HG03097 (cell line): ENCODE measurements around the gene FLCN.
"Not testable (repeated sequence)": the region's sequence is repeated elsewhere in the genome, so short reads cannot be mapped to it uniquely, and the experiment has no call there.

Experiments
- ATAC-seq: cut with Tn5 transposase; IDR thresholded peaks from one replicate; pipeline ENCODE4 v1.9.1; 2021; ENCODE audit not compliant: unreplicated experiment, low FRiP score

The FLCN gene

GRCh38 chr17:17188586-17188985 lies 48.4 kb downstream of the FLCN start:
- no peak for ATAC-seq

- ATAC-seq: no peak
These were observed 50.1 kb downstream of the FLCN start for GRCh38 chr17:17186551-17187505.

- ATAC-seq: no peak
These were observed 50.9 kb downstream of the FLCN start for GRCh38 chr17:17186051-17186450.

GRCh38 chr17:17184985-17185757 lies 51.8 kb downstream of the FLCN start:
- not testable (repeated sequence) for ATAC-seq

- ATAC-seq: no peak
These were observed 53.2 kb downstream of the FLCN start for GRCh38 chr17:17183744-17184143.

- no peak for ATAC-seq
These were observed 54.3 kb downstream of the FLCN start for GRCh38 chr17:17182598-17183136.

- ATAC-seq: no peak
These were observed 55.0 kb downstream of the FLCN start for GRCh38 chr17:17181666-17182597.

GRCh38 chr17:17180741-17181525 lies 56.0 kb downstream of the FLCN start:
- ATAC-seq: no peak

GRCh38 chr17:17180141-17180603 lies 56.8 kb downstream of the FLCN start:
- ATAC-seq: no peak

GRCh38 chr17:17179371-17179827 lies 57.6 kb downstream of the FLCN start:
- ATAC-seq: no peak

GRCh38 chr17:17177176-17177575 lies 59.8 kb downstream of the FLCN start:
- ATAC-seq: no peak

- no peak for ATAC-seq
These were observed 60.6 kb downstream of the FLCN start for GRCh38 chr17:17176341-17176740.

GRCh38 chr17:17175917-17176316 lies 61.1 kb downstream of the FLCN start:
- ATAC-seq: no peak

GRCh38 chr17:17175340-17175739 lies 61.6 kb downstream of the FLCN start:
- ATAC-seq: no peak

- ATAC-seq: no peak
These were observed 63.0 kb downstream of the FLCN start for GRCh38 chr17:17173921-17174320.

GRCh38 chr17:17172990-17173389 lies 64.0 kb downstream of the FLCN start:
- no peak for ATAC-seq

GRCh38 chr17:17172001-17172939 lies 64.7 kb downstream of the FLCN start:
- no peak for ATAC-seq

GRCh38 chr17:17171186-17171585 lies 65.8 kb downstream of the FLCN start:
- ATAC-seq: no peak
